Measurements from ENCODE around the gene PDHB. TPM values are rescaled to one million over a fixed set of nuclear protein-coding genes. Genes with fewer than 3 reads are reported as not detected.
A peak's percentile ranks its signal among the peaks of the same experiment; 100 is the strongest.

The PDHB gene
- total RNA-seq, result 196 and 319 TPM in 2 replicates
- 124 TPM for polyA plus RNA-seq (2012)

GRCh38 chr3:58433400-58434167 is at the start of gene PDHB:
PDHB (minus strand) TSS chr3:58433832; CDS start chr3:58433809, 23 bp downstream.
- DNase-seq (ENCODE audit: low read depth), result peak; percentile 93

- no peak for DNase-seq (ENCODE audit: low read depth)
These were observed 49.4 kb upstream of the PDHB start for GRCh38 chr3:58482917-58483636.

GRCh38 chr3:58480309-58480708 is 46.7 kb upstream of the PDHB start:
- DNase-seq (ENCODE audit: low read depth), result no peak

GRCh38 chr3:58478781-58479180 is 45.1 kb upstream of the PDHB start:
- no peak for DNase-seq (ENCODE audit: low read depth)

- DNase-seq (ENCODE audit: low read depth), result no peak
These were observed 41.4 kb upstream of the PDHB start for GRCh38 chr3:58474967-58475578.

GRCh38 chr3:58474348-58474911 is 40.8 kb upstream of the PDHB start:
- DNase-seq (ENCODE audit: low read depth), result no peak

- DNase-seq (ENCODE audit: low read depth), result no peak
These were observed 39.6 kb upstream of the PDHB start for GRCh38 chr3:58473275-58473674.

- peak; percentile 83 for DNase-seq (ENCODE audit: low read depth)
These were observed 37.6 kb upstream of the PDHB start for GRCh38 chr3:58471025-58471887.

- DNase-seq (ENCODE audit: low read depth), result no peak
These were observed 36.9 kb upstream of the PDHB start for GRCh38 chr3:58470363-58471024.

- DNase-seq (ENCODE audit: low read depth), result no peak
These were observed 35.5 kb upstream of the PDHB start for GRCh38 chr3:58469096-58469495.

GRCh38 chr3:58466899-58467563 is 33.4 kb upstream of the PDHB start:
- DNase-seq (ENCODE audit: low read depth), result no peak

GRCh38 chr3:58464866-58465265 is 31.2 kb upstream of the PDHB start:
- no peak for DNase-seq (ENCODE audit: low read depth)

- DNase-seq (ENCODE audit: low read depth), result no peak
These were observed 30.3 kb upstream of the PDHB start for GRCh38 chr3:58463942-58464271.

- peak; percentile 94 for DNase-seq (ENCODE audit: low read depth)
These were observed 29.7 kb upstream of the PDHB start for GRCh38 chr3:58463181-58463941.

GRCh38 chr3:58462829-58463180 is 29.2 kb upstream of the PDHB start:
- DNase-seq (ENCODE audit: low read depth), result no peak

- DNase-seq (ENCODE audit: low read depth), result no peak
These were observed 25.5 kb upstream of the PDHB start for GRCh38 chr3:58459160-58459559.

GRCh38 chr3:58452176-58452575 is 18.5 kb upstream of the PDHB start:
- DNase-seq (ENCODE audit: low read depth), result no peak

- DNase-seq (ENCODE audit: low read depth), result no peak
These were observed 8.2 kb upstream of the PDHB start for GRCh38 chr3:58441514-58442450.
